ENCODE data around the gene ROR2. TPM values are rescaled to one million over a fixed set of nuclear protein-coding genes. Genes with fewer than 3 reads are reported as not detected.
A peak's percentile ranks its signal among the peaks of the same experiment; 100 is the strongest.

ROR2 gene
- total RNA-seq, 1 donor from 2014 or later, result 0.74 TPM

DNA sequence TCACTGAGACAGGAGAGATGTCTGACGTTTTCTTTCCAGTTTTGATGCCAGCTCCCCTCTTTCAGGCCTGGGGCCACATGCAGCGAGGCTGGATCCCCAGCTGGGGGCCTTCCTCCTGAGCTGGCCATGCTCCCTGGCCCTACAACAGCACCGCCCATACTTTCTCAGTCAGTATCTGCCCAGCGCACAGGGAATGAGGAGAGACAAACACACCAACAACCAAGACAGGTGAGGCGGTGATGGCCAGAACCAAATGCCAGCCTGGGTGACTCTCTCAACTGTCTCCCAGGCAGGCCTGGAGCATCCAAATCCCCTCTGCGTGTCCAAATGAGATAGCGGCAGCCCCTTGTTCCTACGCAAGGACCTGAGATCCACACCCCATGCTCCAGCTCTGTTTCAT is 109.6 kb downstream of the ROR2 start:
- Histone ChIP-seq H3K4me3 (no peak overlapping the region), H3K4me1 (peaks cover 27% of the 10 kb centered on the region), H3K36me3 (no peaks in the 10 kb centered on the region), H3K27me3 (ENCODE audit: low read depth) (peaks cover 3% of the 10 kb centered on the region), H3K27ac (replicated peaks) (no peak overlapping the region), H3K9me3 (replicated peaks) (no peaks in the 10 kb centered on the region)
- intact Hi-C loops (cut with micrococcal nuclease), result no loop called here
- DNase-seq, result no peak
- TF ChIP-seq, protein P1, sequence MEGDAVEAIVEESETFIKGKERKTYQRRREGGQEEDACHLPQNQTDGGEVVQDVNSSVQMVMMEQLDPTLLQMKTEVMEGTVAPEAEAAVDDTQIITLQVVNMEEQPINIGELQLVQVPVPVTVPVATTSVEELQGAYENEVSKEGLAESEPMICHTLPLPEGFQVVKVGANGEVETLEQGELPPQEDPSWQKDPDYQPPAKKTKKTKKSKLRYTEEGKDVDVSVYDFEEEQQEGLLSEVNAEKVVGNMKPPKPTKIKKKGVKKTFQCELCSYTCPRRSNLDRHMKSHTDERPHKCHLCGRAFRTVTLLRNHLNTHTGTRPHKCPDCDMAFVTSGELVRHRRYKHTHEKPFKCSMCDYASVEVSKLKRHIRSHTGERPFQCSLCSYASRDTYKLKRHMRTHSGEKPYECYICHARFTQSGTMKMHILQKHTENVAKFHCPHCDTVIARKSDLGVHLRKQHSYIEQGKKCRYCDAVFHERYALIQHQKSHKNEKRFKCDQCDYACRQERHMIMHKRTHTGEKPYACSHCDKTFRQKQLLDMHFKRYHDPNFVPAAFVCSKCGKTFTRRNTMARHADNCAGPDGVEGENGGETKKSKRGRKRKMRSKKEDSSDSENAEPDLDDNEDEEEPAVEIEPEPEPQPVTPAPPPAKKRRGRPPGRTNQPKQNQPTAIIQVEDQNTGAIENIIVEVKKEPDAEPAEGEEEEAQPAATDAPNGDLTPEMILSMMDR (IDR thresholded peaks at IDR 0.05; ENCODE audit: borderline replicate concordance), result no peak

DNA sequence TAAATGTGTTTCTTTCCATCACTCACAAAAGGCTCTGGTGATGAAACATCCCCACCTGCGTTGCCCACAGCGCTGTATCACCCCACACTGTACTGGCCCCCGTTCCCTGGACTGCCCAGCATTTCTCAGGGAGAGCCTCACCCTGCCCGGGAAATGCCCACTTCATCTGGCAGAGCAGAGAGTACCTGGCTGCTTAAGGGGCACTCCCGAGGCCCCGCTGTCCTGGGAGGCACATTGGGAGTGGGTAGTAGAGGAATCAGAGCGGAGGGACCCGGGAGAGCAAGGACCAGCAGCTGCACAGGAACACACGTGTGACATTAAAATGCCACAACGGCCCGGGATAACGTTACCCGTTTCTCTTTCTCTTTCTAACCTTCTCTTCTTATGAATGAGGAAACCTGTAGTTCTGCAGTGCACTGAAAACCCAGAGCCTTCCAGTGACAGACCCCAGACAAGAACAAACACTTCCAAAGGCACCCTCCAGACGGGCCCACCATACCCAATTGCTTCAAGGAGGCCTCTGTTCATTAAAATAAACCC is 110.0 kb downstream of the ROR2 start:
- TF ChIP-seq, protein P1 (IDR thresholded peaks at IDR 0.05; ENCODE audit: borderline replicate concordance), result no peak
- H3K27me3 ChIP-seq (ENCODE audit: low read depth), result peaks cover 3% of the 10 kb centered on the region
- no peak for DNase-seq
- no peaks in the 10 kb centered on the region for H3K36me3 ChIP-seq
- H3K4me3 ChIP-seq, result no peak overlapping the region
- H3K4me1 ChIP-seq, result peaks cover 27% of the 10 kb centered on the region
- H3K9me3 ChIP-seq (replicated peaks), result no peaks in the 10 kb centered on the region
- no peak overlapping the region for H3K27ac ChIP-seq (replicated peaks)
- intact Hi-C loops (cut with micrococcal nuclease), result no loop called here

DNA sequence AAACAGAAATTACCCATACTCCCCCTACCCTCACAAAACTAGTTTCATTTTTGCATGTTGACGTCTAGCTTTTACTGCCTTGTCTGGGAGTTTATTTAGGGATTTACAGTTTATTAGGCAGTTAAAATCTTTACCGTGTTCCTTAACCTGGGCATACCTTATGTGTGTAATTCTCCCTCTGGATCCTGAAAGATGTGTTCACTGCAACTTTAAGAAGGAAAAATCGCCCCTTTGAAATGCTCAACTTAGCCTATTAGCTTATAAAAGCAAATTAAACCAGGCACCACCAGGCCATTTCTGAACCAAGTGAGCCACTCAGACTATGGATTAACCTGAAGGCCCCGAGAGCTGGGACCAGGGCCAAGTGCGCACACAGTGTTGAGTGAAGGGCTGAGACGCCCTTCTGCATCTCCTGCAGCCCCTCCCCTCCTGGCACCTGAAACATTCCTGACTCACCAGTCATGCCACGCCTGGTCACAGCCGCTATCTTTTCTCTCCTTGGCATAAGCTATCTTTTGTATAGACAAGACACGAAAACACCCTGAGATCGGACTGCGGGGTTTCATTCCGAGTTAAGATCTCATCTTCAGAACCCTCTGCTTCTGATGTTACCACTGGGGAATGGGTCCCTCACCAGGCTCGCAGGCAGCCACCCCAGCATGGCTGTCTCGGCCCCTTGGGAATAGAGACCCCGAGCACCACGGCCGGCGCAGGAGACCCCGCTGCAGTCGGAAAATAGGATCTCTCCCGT is 111.9 kb downstream of the ROR2 start:
- intact Hi-C loops (cut with micrococcal nuclease), result no loop called here
- H3K36me3 ChIP-seq, result no peaks in the 10 kb centered on the region
- TF ChIP-seq, protein P1 (IDR thresholded peaks at IDR 0.05; ENCODE audit: borderline replicate concordance), result no peak
- H3K27me3 ChIP-seq (ENCODE audit: low read depth), result peaks cover 14% of the 10 kb centered on the region
- no peaks in the 10 kb centered on the region for H3K9me3 ChIP-seq (replicated peaks)
- peak overlapping the region; percentile 52 for H3K4me3 ChIP-seq
- DNase-seq, result peak; percentile 51
- H3K27ac ChIP-seq (replicated peaks), result no peak overlapping the region
- H3K4me1 ChIP-seq, result peaks cover 11% of the 10 kb centered on the region

DNA sequence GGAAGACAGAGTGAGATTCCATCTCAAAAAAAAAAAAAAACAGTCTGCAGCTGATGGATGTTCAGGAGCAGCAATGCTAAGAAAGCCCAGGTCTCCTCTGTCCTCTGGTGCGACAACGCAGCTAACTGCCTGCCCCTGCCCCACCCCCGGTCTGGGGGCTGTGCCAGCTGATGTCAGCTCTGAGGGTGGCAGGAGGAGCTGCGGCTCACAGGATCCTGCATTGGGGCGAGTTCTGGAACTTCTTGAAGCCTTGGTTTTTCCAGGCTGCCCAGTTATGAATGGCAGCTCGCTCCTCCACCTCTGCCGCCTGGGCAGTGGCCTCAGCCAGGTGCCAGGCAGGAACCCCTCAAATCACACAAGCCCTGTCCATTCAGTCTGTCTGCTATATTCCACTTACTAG is 113.5 kb downstream of the ROR2 start:
- H3K27me3 ChIP-seq (ENCODE audit: low read depth), result peaks cover 23% of the 10 kb centered on the region
- peak; percentile 36 for DNase-seq
- H3K36me3 ChIP-seq, result no peaks in the 10 kb centered on the region
- H3K4me3 ChIP-seq, result no peak overlapping the region
- intact Hi-C loops (cut with micrococcal nuclease), result no loop called here
- no peaks in the 10 kb centered on the region for H3K9me3 ChIP-seq (replicated peaks)
- H3K4me1 ChIP-seq, result peaks cover 8% of the 10 kb centered on the region
- no peak overlapping the region for H3K27ac ChIP-seq (replicated peaks)
- TF ChIP-seq, protein P1 (IDR thresholded peaks at IDR 0.05; ENCODE audit: borderline replicate concordance), result no peak

DNA sequence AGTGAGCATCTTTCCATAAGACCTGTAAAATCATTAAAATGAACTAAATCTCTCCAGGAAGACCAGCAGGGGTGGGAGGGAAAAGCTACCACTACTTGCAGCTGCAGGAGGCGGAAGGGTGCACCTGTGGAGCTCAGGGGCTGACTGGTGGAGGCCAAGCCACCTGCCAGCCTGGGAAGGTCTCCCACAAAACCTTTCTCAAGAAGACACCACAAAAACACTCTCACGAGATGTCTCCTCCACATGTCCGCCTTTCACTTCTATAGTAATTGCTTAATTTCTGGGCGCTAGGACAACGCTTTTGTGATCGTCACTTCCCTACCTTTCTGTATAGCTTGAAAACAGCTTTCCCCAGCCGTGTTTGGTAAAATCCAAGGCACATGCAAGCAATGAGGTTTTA is 114.4 kb downstream of the ROR2 start:
- no peak overlapping the region for H3K4me3 ChIP-seq
- TF ChIP-seq, protein P1 (IDR thresholded peaks at IDR 0.05; ENCODE audit: borderline replicate concordance), result no peak
- H3K27me3 ChIP-seq (ENCODE audit: low read depth), result peaks cover 23% of the 10 kb centered on the region
- H3K4me1 ChIP-seq, result peaks cover 8% of the 10 kb centered on the region
- H3K27ac ChIP-seq (replicated peaks), result no peak overlapping the region
- no peaks in the 10 kb centered on the region for H3K9me3 ChIP-seq (replicated peaks)
- intact Hi-C loops (cut with micrococcal nuclease), result no loop called here
- DNase-seq, result no peak
- H3K36me3 ChIP-seq, result no peaks in the 10 kb centered on the region

Data from left ventricle myocardium inferior (tissue), 1 donor.